SK-N-DZ (cell line): Measurements from ENCODE around the gene RIC1.
"Not testable (repeated sequence)": the region's sequence is repeated elsewhere in the genome, so short reads cannot be mapped to it uniquely, and the experiment has no call there.

ENCODE experiments used
- DNase-seq: peaks from one replicate; pipeline ENCODE4 v3.0.0-alpha.2; 2015; ENCODE audit warnings: low spot score

RIC1 gene

DNA sequence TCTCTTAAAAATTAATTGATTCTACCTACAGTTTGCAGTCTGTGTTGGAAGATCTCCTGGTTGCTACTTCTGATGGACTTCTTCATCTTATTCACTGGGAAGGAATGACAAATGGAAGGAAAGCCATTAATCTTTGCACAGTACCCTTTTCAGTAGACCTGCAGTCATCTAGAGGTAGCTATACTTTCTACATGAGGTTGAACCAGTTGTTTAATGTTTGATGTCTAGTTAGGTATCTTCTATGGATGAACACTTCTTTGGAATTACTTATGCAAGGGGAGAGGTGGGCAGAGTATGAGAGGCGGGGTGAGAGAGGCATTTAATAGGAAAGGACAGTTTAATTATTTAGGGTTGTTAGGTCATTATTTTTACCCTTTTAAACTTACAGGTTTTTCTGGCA is 91.2 kb downstream of the RIC1 start:
- DNase-seq: no peak

DNA sequence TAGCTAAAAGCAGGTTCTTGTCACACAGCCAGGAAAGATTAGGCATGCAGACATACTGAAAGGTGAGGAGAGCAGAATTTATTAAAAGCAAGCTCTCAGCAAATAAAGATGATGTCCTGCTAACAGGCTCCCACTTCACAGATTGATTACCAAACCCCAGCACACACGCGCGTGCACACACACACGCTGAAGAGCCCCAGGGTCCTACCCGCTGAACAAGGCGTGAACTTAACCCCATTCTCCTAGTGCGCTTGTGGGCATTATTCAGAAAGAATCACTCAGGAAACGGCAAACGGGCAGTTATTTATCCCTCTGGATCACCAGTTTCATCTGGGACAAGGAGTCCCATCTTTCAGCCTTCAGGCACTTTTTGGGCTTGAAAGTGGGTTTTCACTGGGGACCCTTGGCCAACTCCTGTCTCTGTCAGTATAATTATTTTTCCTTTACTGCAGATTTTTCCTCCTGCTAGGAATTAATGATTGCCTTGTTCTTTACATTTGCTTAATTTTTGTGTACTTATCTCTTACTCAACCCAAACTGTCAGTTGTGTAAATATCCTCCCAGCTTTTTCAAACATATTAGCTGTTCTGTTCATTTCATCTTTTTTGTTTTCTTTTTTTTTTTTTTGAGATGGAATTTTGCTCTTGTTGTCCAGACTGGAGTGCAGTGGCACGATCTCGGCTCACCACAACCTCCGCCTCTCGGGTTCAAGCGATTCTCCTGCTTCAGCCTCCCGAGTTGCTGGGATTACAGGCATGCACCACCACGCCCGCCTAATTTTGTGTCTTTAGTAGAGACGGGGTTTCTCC is 92.6 kb downstream of the RIC1 start:
- DNase-seq: no peak

DNA sequence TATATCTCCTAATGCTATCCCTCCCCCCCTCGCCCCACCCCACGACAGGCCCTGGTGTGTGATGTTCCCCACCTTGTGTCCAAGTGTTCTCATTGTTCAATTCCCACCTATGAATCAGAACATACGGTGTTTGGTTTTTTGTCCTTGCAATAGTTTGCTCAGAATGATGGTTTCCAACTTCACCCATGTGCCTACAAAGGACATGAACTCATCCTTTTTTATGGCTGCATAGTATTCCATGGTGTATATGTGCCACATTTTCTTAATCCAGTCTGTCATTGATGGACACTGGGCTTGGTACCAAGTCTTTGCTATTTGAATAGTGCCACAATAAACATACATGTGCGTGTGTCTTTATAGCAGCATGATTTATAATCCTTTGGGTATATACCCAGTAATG is 93.8 kb downstream of the RIC1 start:
- not testable (repeated sequence) for DNase-seq

DNA sequence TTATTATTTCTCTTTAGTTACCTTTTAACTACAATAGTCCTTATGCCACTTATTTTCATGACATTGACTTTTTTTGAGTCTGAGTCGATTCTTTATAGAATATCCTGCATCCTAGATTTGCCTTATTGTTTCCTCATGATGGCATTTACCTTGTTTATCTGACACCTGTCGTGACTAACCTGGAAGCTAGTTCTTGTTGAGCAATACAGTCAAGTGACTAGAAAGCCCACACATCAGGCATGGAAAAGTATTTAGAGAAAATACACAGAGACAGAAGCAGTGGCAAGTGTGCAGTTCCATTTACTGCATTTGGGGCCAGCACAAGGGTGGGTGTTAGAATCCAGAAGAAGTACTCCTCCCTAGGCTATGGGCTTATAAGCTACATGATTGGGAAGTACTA is 106.2 kb downstream of the RIC1 start:
- DNase-seq: no peak

DNA sequence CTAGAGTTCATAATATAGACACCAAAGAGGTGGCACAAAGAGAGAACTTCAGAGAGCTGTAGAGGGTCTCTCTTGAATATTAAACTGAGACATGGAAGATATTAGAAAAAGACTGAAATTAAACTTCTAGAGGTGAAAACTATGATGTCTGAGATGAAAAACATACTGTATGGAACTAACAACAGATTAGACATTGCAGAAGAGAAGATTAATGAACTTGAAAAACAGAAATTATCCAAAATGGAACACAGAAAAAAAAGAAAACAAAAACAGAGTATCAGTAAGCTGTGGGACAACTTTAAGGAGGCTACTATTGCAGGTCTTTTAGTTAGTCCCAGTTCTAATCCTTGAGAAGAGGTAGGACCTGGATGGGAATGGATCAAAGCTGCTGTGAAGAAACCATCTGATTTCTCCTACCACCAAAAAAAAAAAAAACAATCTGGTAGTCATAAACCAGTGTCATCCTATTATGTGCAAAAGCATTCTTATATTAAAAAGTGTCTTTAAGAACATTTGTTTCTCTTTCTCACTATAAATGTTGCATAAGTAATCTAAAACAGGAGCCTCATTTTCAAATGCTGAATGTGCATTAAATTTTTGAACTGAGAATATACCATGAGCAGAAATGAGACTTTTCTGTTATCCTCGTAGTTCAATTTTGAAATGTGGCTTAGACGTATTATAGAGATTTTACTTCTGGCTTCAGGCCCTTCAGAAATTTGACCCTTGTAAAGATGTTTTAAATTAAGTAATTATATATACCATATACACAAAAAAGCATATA is 107.8 kb downstream of the RIC1 start:
- no peak for DNase-seq

DNA sequence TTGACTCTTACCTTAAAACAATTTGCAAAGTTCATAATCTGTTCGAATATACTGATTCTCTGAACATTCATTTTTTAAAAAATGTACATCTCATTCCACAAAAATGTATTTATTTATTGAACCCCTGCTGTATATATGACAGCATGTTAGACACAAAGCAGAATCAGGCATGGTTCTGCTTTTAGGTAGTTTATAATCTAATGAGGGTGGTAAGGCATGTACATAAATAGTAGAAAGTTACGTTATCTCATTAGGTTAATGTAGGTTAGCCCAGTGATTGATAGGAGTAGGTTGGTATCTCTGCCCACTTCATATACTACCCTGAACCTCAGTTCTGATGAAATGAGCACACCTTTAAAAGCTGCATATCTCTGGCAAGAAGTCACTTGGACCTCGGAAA is 114.2 kb downstream of the RIC1 start:
- DNase-seq: peak; percentile 57

DNA sequence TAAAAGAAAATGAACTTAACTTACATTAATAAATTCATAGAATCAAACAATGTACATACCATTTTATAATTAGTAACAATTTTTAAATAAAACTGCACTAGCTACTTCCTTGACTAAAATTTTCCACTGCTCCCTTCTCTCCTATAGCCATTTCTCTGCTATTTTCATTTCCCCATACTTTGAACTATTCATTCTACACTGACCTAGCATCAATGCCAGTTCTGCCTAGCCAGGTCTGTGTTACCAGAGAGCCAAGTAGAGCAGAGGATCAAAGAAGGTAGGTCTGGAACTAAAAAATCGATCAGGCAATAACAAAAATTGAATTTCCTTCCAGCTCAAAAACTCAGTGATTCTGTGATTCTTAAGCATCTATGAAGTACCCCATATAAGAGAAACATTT is 119.5 kb downstream of the RIC1 start:
- no peak for DNase-seq

DNA sequence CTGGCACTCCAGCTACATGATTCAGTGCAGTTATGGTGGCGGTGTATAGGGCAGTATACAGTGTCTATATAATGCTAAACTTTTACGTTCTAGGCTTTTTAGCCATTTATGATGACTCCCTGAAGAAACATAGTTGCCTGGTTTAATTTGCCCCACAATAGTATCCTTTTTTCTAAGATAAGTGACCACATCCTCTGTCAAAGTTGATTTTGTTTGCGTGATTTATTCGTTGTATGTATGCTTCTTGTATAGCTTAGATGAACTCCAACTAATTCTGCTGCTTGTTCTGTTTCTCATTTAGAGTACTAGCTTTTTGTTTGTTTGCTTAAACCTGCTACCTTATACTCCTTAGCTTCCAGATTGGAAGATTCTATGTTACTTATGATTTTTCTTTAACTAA is 120.4 kb downstream of the RIC1 start:
- no peak for DNase-seq

DNA sequence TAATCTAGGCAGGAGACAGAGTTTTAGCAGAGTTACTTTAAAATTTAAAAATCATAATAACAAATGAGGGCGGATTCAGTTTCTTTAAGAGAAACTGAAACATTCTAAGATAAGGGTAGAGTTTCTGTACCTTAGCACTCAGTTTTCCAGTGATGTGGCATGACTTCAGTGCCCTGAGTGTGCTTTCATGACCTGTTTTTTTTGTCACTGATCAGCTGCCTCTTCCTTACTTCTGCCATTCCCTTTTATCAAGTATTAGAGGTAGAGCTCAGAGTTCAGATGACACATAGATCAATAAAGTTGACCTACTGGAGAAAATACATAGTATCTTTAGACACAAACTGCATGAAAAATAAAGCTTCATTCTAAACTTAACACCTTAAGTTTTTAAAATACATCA is 121.7 kb downstream of the RIC1 start:
- no peak for DNase-seq

DNA sequence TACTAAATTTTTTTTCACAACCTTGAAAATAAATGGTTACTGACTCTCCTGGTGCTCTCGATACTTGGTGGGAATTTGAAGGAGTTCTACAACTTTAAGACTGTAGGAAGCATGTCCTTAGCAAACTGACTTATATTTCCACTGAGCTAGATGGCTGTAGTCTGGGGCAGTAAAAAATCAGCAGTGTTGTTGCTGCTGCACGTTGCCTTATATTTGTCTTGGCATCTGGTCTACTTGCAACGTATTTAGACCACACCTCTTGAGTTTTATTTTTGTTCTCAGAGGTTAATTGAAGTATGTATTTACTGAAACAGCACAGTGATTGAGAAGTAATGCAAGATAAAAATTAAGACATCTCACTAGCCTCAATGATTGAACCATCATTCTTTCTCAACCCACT is 127.7 kb downstream of the RIC1 start:
- DNase-seq: no peak

DNA sequence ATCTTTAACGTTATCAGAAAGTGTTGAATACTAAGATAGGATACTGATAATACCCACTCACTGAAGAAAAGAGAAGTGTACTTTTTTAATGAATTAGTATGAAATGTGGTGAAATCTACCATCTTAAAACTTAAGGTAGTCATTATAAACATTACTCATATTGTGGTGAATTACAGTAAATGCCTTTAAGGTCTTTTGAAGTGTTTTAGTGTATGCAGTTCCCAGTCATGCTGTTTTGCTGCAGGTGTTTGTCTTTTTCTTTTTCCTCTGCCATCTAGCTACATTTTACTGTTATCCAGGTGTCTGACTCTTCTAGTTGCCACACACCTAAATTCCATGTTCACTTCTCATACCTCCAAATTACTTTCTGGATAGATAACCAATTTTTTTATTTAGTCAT is 131.4 kb downstream of the RIC1 start:
- DNase-seq: no peak

DNA sequence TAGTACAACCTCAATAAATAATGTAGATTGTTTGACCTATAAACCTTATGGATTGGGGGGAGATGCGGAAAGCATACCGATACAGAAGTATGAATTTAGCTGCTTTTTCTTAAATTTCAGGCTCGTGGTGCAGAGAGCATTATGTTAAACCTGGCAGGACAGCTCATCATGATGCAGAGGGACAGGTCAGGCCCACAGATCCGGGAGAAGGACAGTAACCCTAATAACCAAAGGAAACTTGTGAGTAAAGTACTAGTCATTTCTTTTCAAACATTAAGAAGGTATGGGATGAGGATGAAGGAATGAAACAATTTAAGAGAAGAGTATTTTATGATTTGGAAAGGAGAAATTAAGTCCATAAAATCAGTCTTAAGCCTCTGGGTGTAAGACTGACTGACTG is 133.5 kb downstream of the RIC1 start:
- DNase-seq: no peak

DNA sequence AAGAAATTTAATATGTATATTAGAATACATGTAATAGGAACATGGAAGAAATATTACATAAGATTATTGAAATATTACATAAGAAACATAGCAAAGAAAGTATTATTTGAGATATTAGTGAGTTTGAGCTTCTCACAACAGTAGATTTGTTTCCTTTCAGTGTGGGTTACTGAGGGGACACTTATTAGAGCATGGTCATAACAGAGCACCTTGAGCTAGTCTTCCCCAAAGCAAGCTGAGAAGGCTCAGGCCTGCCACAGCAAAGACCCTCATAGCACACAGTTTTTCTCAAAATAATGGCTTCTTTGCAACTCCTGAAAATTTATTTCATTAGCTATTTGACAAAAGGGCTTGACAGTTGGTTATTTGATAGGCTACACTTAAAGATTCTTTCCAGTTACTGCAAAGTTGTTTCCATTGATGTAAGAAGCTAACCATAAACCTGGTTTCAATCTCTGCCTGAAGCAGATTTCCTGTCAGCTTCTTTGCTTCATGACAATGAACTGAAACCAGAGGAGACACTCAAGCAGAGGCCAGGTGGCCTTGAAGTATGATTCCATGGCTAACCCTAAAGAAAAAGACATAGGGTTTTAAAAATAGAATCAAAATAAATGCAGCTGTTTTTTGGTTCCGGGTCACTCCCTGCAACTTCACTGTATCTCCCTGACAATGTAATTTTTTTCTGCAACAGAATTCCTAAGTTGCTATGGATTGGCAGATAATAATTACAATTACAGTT is 135.4 kb downstream of the RIC1 start:
- DNase-seq: no peak

DNA sequence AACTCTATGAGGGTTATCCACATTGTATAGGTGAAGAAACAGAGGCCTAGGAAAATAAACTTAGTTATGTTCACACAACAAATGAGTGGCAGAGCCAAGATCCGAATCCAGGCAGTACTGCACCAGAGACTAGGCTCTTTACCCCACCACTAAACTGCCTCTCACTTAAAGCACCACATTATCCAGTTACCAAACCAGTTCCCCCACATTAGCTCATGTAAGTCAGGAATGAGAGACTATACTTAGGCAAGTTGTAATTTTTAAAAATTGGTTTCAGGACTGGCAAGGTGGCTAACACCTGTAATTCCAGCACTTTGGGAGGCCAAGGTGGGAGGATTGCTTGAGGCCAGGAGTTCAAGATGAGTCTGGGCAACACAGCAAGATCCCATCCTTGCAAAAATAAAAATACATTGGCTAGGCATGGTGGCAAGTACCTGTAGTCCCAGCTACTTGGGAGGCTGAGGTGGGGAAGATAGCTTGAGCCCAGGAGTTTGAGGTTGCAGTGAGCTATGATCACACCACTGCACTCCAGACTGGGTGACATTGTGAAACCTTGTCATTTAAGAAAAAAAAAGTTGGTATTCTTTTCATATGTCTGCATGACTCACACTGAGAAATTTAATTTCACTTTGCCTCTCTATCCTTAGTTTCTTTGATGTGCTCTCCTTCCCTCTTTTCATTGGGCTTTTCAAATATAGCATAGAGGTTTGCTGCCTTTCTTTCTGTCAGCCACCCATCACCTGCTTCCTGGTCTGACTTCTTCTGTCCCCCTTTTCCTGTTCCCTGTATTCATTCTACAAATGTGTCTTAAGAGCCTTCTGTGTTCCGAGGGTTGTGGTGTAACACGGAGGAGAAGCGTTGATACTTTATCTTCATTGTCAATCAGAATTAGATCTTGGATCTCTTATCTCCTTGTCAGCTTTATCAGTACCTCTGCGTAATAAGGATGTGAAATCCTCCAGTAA is 139.3 kb downstream of the RIC1 start:
- DNase-seq: no peak

DNA sequence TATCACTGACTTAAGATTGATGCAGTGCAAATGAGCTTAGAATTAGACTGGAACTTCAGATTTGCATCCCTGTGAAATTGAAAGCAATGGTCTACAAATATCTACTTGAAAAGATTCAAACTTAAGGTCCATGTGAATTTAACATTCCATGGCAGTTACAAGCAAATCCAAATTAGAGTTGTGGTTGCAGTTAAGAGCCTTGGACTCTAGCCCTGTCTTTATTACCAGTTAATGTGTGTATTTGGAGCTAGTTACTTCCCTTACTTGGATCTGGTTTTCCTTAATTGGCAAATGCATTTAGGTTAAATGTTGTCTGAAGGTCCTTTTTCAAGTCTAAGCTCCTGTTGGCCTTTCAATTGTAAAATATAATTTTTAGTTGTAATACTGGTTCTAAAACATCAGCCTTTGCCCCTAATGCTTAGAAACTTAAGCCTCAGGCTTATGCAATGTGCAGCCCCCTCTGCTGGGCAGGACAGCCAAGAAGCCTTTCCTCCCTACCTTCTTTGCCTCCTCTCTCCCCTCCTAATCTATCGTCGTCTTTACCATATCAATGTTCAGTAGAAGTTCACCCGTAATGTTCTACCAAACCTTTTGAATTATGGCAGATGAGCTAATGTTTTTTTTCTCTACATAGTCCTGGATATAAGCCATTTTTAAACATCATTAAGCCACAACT is 144.6 kb downstream of the RIC1 start:
- no peak for DNase-seq

DNA sequence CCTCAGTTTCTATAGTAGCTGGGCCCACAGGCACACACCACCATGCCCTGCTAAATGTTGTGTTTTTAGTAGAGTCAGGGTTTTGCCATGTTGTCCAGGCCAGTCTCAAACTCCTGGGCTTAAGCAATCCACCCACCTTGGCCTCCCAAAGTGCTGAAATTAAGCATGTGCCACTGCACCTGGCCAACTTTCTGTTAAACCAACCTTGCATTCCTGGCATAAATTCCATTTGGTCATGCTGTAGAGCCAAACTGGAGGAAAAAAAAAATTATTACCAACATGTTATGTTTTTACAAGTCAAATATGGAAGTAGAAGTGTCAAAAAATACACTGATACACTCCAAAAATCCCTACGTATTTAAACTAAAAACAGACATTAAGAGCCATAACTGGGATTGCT is 149.9 kb downstream of the RIC1 start:
- DNase-seq: no peak

DNA sequence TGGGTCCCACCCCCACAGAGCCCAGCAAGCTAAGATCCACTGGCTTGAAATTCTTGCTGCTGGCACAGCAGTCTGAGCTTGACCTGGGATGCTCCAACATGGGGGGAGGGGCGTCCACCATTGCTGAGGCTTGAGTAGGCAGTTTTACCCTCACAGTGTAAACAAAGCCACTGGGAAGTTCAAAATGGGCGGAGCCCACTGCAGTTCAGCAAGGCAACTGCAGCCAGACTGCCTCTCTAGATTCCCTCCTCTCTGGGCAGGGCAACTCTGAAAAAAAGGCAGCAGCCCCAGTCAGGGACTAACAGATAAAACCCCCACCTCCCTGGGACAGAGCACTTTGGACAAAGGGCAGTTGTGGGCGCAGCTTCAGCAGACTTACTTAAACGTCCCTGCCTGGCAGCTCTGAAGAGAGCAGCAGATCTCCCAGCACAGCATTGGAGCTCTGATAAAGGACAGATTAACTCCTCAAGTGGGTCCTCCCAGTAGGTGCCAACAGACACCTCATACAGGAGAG is 150.9 kb downstream of the RIC1 start:
- DNase-seq: not testable (repeated sequence)

DNA sequence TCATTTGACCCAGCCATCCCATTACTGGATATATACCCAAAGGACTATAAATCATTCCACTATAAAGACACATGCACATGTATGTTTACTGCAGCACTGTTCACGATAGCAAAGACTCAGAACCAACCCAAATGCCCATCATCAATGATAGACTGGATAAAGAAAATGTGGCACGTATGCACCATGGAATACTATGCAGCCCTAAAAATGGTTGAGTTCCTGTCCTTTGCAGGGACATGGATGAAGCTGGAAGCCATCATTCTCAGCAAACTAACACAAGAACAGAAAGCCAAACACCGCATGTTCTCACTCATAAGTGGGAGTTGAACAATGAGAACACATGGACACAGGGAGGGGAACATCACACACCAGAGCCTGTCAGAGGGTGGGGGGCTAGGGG is 154.5 kb downstream of the RIC1 start:
- DNase-seq: not testable (repeated sequence)

DNA sequence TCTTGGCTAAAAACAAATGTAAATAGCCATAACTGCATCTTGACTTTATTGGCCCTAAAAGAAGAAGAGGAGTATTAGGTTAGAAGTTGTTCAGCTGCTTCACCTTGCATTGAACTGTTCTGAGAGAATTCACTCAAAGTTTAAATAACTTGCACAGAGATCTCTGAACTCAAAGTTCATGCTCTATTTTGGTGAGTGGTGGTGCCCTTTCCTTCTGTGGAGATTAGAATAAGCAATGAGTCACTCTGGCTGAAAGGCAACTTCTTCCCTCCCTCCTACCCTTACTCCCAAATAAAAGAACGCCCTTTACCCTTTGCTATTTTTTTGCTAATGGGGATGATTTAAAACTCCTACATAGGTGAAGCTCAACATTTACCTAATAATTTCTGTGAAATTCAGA is 155.1 kb downstream of the RIC1 start:
- no peak for DNase-seq

DNA sequence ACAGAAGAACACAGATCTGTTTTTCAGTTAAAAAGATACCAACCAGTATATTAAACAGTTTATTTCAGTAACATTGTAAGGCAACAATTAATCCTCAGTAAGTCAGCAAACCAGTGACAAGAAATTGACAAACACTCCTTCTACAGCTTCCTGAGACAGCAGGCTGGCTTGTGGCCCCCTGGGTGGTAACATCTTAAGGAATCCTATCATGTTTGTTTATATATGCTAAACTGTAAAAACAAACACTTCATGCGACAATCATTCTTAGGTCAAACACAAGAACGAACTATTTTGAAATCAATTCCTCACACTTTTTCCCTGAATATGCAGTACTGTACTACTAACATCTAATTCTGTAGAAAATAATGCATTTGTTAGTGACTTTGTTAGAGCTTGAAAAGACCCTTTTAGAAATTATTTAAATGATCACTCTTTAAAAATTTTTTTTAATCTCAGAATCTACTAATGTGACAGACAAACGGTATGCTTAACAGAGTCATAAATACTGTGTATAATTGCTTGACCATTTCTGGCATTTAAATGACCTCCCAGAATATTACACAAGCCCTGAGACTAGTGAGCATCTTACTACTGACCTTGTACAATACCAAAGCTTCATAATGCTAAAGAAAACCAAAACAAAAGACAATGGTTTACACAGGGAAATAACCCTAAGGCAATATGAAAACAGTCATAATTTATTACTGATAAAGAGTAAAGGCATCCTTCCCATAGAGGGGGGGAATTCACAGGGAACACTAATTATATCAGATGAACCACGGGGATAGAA is 155.8 kb downstream of the RIC1 start:
- no peak for DNase-seq
